Measurements from ENCODE around the gene PREX1. TPM values are rescaled to one million over a fixed set of nuclear protein-coding genes. Genes with fewer than 3 reads are reported as not detected.

The PREX1 gene
- total RNA-seq, 1 donor from 2014 or later: 80.3 TPM

- Mint-ChIP-seq H3K27me3 (ENCODE audit: low read depth) (no peaks in the 10 kb centered on the region), H3K27ac (peak overlapping the region; percentile 89), H3K4me1 (ENCODE audit: low read depth) (peaks cover 54% of the 10 kb centered on the region), H3K4me3 (ENCODE audit: low read depth) (peak overlapping the region; percentile 2), H3K36me3 (ENCODE audit: low read depth) (peaks cover 50% of the 10 kb centered on the region), H3K9me3 (no peaks in the 10 kb centered on the region)
- DNase-seq (ENCODE audit: low spot score): no peak
- intact Hi-C loops (cut with micrococcal nuclease): loop anchor here (1.0 kb wide), 3 partner anchors 30 to 87 kb away; no protein-coding TSS in a partner anchor
These were observed 88.2 kb downstream of the PREX1 start for GRCh38 chr20:48739395-48740291.

DNA sequence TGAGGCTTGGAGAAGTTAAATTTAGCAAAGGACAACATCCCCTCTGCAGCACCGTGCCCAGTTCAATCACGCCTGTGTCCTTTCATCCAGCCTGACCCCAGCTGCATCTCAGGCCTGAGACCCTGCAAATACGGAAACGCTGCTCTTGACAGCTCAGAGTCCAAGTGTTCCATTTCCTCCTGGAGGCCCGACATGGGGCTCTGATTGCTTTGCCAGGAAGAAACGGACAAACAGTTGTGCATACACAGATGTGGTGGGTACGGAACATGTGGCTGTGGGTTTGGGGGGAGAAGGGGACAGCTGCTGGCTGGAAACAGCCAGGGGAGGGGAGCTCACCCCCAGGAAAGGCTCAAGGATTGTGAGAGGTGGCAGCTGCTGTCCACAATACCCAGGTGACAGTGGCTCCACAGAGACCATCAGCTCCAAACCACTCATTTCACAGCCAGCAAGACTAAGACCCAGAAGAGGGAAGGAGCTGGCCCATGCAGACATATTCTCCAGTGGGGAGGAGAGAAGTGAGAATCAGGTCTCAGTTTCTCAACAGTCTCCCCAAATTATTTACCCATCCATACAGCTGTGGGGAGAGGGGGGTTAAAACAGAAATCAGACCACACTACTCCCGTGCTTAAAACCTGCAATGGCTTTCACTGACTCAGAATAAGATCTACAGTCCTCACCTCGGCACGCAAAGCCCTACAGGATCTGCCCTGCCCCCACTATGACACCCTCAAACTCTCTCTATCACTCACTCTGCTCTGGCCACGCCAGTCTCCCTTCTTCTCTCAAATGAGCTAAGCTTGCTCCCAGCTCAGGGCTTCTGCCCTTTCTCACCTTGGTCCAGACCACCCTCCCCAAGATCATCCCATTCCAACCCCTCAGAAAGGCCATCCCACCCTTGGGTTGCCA lies 89.1 kb downstream of the PREX1 start:
- DNase-seq (ENCODE audit: low spot score): peak; percentile 70
- peak overlapping the region; percentile 62 for H3K4me3 Mint-ChIP-seq (ENCODE audit: low read depth)
- H3K9me3 Mint-ChIP-seq: no peaks in the 10 kb centered on the region
- peak overlapping the region; percentile 89 for H3K27ac Mint-ChIP-seq
- H3K4me1 Mint-ChIP-seq (ENCODE audit: low read depth): peaks cover 54% of the 10 kb centered on the region
- no peaks in the 10 kb centered on the region for H3K27me3 Mint-ChIP-seq (ENCODE audit: low read depth)
- peaks cover 43% of the 10 kb centered on the region for H3K36me3 Mint-ChIP-seq (ENCODE audit: low read depth)
- intact Hi-C loops (cut with micrococcal nuclease): loop anchor here (1.0 kb wide), 3 partner anchors 31 to 88 kb away; no protein-coding TSS in a partner anchor

DNA sequence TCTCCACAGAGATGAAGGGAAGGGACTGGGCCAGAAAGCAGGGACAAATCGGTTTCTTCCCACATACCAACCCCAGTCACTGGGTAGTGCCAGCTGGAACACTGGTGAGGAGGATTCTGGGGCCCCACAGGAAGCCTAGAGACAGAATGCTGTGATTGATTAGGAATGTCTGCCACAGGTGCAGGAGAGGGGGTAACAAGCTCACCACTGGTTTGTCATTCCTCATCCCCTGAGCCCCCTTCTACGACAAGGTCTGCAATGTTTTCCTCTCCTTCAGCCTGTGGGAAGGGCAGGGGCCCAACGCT lies 89.8 kb downstream of the PREX1 start:
- no peak for DNase-seq (ENCODE audit: low spot score)
- intact Hi-C loops (cut with micrococcal nuclease): no loop called here
- H3K9me3 Mint-ChIP-seq: no peaks in the 10 kb centered on the region
- peaks cover 52% of the 10 kb centered on the region for H3K4me1 Mint-ChIP-seq (ENCODE audit: low read depth)
- peaks cover 44% of the 10 kb centered on the region for H3K36me3 Mint-ChIP-seq (ENCODE audit: low read depth)
- peak overlapping the region; percentile 89 for H3K27ac Mint-ChIP-seq
- no peak overlapping the region for H3K4me3 Mint-ChIP-seq (ENCODE audit: low read depth)
- H3K27me3 Mint-ChIP-seq (ENCODE audit: low read depth): no peaks in the 10 kb centered on the region

DNA sequence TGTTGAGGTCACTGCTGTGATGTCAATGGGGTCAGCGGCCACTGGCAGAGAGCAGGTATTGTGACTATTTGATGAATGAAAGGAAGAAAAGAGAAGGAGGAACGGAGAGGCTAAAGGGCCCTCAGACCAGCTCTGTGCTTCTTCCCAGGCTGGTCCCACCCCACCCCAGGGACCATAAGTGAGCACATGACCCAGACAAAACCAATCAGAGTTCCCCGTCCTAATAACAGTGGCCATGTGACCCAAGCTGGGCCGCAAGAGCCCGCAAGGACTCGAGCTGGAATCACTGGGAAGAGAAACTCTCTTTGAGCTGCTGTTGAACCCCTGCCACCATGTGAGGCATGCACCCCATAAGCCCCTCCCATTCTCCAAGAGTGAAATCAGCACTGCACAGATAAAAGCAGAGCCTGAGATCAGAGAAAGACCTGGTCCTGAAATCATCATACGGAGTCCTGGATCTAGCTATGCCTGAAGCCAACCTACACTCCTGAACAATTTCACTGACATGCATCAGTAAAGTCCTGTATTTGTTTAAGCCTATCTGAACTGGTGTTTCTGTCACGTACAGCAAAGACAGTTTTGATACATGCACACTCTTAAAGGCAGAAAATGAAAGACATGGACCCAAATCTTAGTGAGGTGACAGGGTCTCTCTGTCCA lies 90.2 kb downstream of the PREX1 start:
- Mint-ChIP-seq H3K9me3 (no peaks in the 10 kb centered on the region), H3K4me3 (ENCODE audit: low read depth) (no peak overlapping the region), H3K27ac (peak overlapping the region; percentile 89), H3K4me1 (ENCODE audit: low read depth) (peaks cover 52% of the 10 kb centered on the region), H3K36me3 (ENCODE audit: low read depth) (peaks cover 48% of the 10 kb centered on the region), H3K27me3 (ENCODE audit: low read depth) (no peaks in the 10 kb centered on the region)
- intact Hi-C loops (cut with micrococcal nuclease): no loop called here
- no peak for DNase-seq (ENCODE audit: low spot score)

- Mint-ChIP-seq H3K4me1 (ENCODE audit: low read depth) (peaks cover 52% of the 10 kb centered on the region), H3K36me3 (ENCODE audit: low read depth) (peaks cover 49% of the 10 kb centered on the region), H3K27me3 (ENCODE audit: low read depth) (no peaks in the 10 kb centered on the region), H3K27ac (no peak overlapping the region), H3K9me3 (no peaks in the 10 kb centered on the region), H3K4me3 (ENCODE audit: low read depth) (no peak overlapping the region)
- intact Hi-C loops (cut with micrococcal nuclease): no loop called here
- no peak for DNase-seq (ENCODE audit: low spot score)
These were observed 91.2 kb downstream of the PREX1 start for GRCh38 chr20:48736636-48737035.

DNA sequence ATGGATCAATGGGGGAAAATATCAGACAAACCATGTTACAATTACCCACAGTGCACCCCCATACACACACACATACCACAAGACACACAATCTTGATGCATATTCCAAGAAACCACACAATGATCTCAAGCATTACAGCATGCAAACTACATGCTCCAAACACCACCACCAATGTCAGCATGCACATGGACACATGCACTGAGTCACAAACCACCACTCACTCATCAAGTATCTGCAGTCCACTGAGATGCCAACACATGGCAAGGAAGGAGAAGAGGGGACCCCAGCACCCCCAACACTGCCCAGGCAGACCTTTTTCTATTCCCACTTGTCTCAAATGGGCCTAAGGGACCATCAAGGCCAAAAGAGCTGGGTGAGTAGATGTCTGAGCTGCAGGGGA lies 91.6 kb downstream of the PREX1 start:
- no peak overlapping the region for H3K4me3 Mint-ChIP-seq (ENCODE audit: low read depth)
- DNase-seq (ENCODE audit: low spot score): no peak
- intact Hi-C loops (cut with micrococcal nuclease): no loop called here
- H3K27ac Mint-ChIP-seq: no peak overlapping the region
- no peaks in the 10 kb centered on the region for H3K27me3 Mint-ChIP-seq (ENCODE audit: low read depth)
- peaks cover 46% of the 10 kb centered on the region for H3K36me3 Mint-ChIP-seq (ENCODE audit: low read depth)
- H3K4me1 Mint-ChIP-seq (ENCODE audit: low read depth): peaks cover 52% of the 10 kb centered on the region
- H3K9me3 Mint-ChIP-seq: no peaks in the 10 kb centered on the region

DNA sequence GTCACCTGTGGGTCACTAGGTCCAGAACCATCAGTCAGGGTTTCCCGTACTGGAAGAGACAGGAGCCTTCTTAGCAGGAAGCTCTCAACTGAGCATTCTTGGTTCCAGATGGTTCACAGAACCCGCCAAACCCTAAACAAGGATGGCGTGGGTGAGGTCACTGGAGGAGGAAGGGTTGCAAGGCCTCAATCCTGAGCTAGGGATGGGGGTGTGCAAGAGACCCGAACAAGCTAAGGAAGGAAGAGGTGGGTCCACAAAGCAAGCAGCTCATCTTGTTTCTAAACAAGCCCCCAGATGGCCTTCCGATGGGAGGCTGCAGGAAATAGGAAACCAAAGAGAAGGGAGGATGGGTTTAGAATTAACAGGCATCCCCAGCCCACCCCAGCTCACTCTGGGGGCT lies 92.7 kb downstream of the PREX1 start:
- intact Hi-C loops (cut with micrococcal nuclease): no loop called here
- DNase-seq (ENCODE audit: low spot score): no peak
- H3K36me3 Mint-ChIP-seq (ENCODE audit: low read depth): peaks cover 51% of the 10 kb centered on the region
- H3K27me3 Mint-ChIP-seq (ENCODE audit: low read depth): no peaks in the 10 kb centered on the region
- no peaks in the 10 kb centered on the region for H3K9me3 Mint-ChIP-seq
- H3K4me3 Mint-ChIP-seq (ENCODE audit: low read depth): no peak overlapping the region
- no peak overlapping the region for H3K27ac Mint-ChIP-seq
- H3K4me1 Mint-ChIP-seq (ENCODE audit: low read depth): peaks cover 56% of the 10 kb centered on the region

- intact Hi-C loops (cut with micrococcal nuclease): no loop called here
- Mint-ChIP-seq H3K27ac (no peak overlapping the region), H3K4me3 (ENCODE audit: low read depth) (no peak overlapping the region), H3K36me3 (ENCODE audit: low read depth) (peaks cover 60% of the 10 kb centered on the region), H3K4me1 (ENCODE audit: low read depth) (peaks cover 52% of the 10 kb centered on the region), H3K27me3 (ENCODE audit: low read depth) (no peaks in the 10 kb centered on the region), H3K9me3 (no peaks in the 10 kb centered on the region)
- DNase-seq (ENCODE audit: low spot score): no peak
These were observed 93.6 kb downstream of the PREX1 start for GRCh38 chr20:48734104-48734749.

GRCh38 chr20:48733296-48733790 lies 94.5 kb downstream of the PREX1 start:
- DNase-seq (ENCODE audit: low spot score): no peak
- H3K4me3 Mint-ChIP-seq (ENCODE audit: low read depth): no peak overlapping the region
- H3K27me3 Mint-ChIP-seq (ENCODE audit: low read depth): no peaks in the 10 kb centered on the region
- no peak overlapping the region for H3K27ac Mint-ChIP-seq
- H3K9me3 Mint-ChIP-seq: no peaks in the 10 kb centered on the region
- intact Hi-C loops (cut with micrococcal nuclease): no loop called here
- H3K4me1 Mint-ChIP-seq (ENCODE audit: low read depth): peaks cover 43% of the 10 kb centered on the region
- H3K36me3 Mint-ChIP-seq (ENCODE audit: low read depth): peaks cover 60% of the 10 kb centered on the region

- H3K36me3 Mint-ChIP-seq (ENCODE audit: low read depth): peaks cover 61% of the 10 kb centered on the region
- no peak overlapping the region for H3K4me3 Mint-ChIP-seq (ENCODE audit: low read depth)
- peaks cover 32% of the 10 kb centered on the region for H3K4me1 Mint-ChIP-seq (ENCODE audit: low read depth)
- no peak for DNase-seq (ENCODE audit: low spot score)
- H3K27ac Mint-ChIP-seq: no peak overlapping the region
- H3K9me3 Mint-ChIP-seq: no peaks in the 10 kb centered on the region
- intact Hi-C loops (cut with micrococcal nuclease): no loop called here
- H3K27me3 Mint-ChIP-seq (ENCODE audit: low read depth): no peaks in the 10 kb centered on the region
These were observed 95.5 kb downstream of the PREX1 start for GRCh38 chr20:48732081-48732829.

- H3K27me3 Mint-ChIP-seq (ENCODE audit: low read depth): no peaks in the 10 kb centered on the region
- DNase-seq (ENCODE audit: low spot score): no peak
- peaks cover 25% of the 10 kb centered on the region for H3K4me1 Mint-ChIP-seq (ENCODE audit: low read depth)
- intact Hi-C loops (cut with micrococcal nuclease): no loop called here
- peaks cover 60% of the 10 kb centered on the region for H3K36me3 Mint-ChIP-seq (ENCODE audit: low read depth)
- H3K4me3 Mint-ChIP-seq (ENCODE audit: low read depth): no peak overlapping the region
- H3K9me3 Mint-ChIP-seq: no peaks in the 10 kb centered on the region
- no peak overlapping the region for H3K27ac Mint-ChIP-seq
These were observed 96.3 kb downstream of the PREX1 start for GRCh38 chr20:48731536-48731935.

Measured in activated T-helper 2 cell treated with anti-CD3 and anti-CD28 coated beads, Interferon-gamma antibody, Interleukin-2, Interleukin-4, amounts not matched to agents 10 μg/mL and 5 μg/mL and 100 μg/mL, durations not matched to agents 14 hours and 24 hours and 36 hours (primary cell).